HepG2 (cell line): ENCODE measurements around the gene TPRN. TPM values are rescaled to one million over a fixed set of nuclear protein-coding genes. Genes with fewer than 3 reads are reported as not detected.
A peak's percentile ranks its signal among the peaks of the same experiment; 100 is the strongest.

Experiments used
- ATAC-seq: fragments of 200-7000 bp; cut with Tn5 transposase; 3 replicates; pipeline ENCODE4 v1.9.1; 2020; ENCODE audit warnings: mild to moderate bottlenecking, moderate library complexity
- BruUV-seq: library from RNA; stranded (reverse); fragments of 400-500 nt; replicated peaks from 2 replicates; lab custom pipeline; 2021; lab: Mats Ljungman, UMichigan
- CTCF ChIA-PET: fragments of 300-600 bp; formaldehyde crosslinking; extraction: SDS; loops from one replicate; lab custom pipeline; 2021; ENCODE audit warnings: low total read pairs, inconsistent platforms, low intra/inter-chr PET ratio; lab: Yijun Ruan, JAX
- POLR2A ChIA-PET: fragments of 350-600 bp; sonication (Branson Sonifier 250); formaldehyde crosslinking; loops from one replicate; lab custom pipeline; 2020; ENCODE audit warnings: antibody characterized with exemption, inconsistent platforms; lab: Yijun Ruan, JAX
- DNase-seq: peaks from one replicate; pipeline ENCODE4 v3.0.0-alpha.2; 2015; ENCODE audit warnings: low spot score
- FAIRE-seq: peaks from 3 replicates; lab custom pipeline; 2011; peaks lifted over from hg19 to GRCh38; lab: Jason Lieb, UNC
- H2AFZ ChIP-seq: one replicate; pipeline ENCODE4 v1.6.1; 2011; ENCODE audit warnings: low read length, inconsistent platforms
- H3K27ac ChIP-seq: fragments of 300-600 bp; 3 replicates; pipeline ENCODE4 v1.8.0; 2011; ENCODE audit warnings: mixed run types, mild to moderate bottlenecking, mixed read lengths, low read length, inconsistent platforms; ENCODE audit not compliant: insufficient read depth; ENCODE audit errors: extremely low read length
- H3K27me3 ChIP-seq, 2 experiments: fragments of 200-600 bp in 1 of 2; 2 replicates in 1 of 2; 3 replicates in 1 of 2; pipeline versions ENCODE4 v1.6.0 to v1.8.0; 2011; ENCODE audit warnings: low read length in 2 of 2, mild to moderate bottlenecking in 2 of 2, moderate library complexity in 2 of 2, inconsistent platforms in 1 of 2; ENCODE audit not compliant: insufficient read depth in 2 of 2, control insufficient read depth in 1 of 2
- H3K36me3 ChIP-seq, 2 experiments: fragments of 200-600 bp in 1 of 2; replicated peaks in 1 of 2; 2 replicates in 1 of 2; 3 replicates in 1 of 2; pipeline versions ENCODE4 v1.5.1 to v1.8.0; 2011; ENCODE audit warnings: low read length in 2 of 2, inconsistent platforms in 1 of 2; ENCODE audit not compliant: insufficient read depth in 2 of 2, control insufficient read depth in 1 of 2
- H3K4me1 ChIP-seq: 2 replicates; pipeline ENCODE4 v1.5.1; 2012; ENCODE audit warnings: low read length, inconsistent platforms; ENCODE audit not compliant: insufficient read depth
- H3K4me2 ChIP-seq: 2 replicates; pipeline ENCODE4 v1.6.0; 2011; ENCODE audit warnings: low read depth, low read length, inconsistent platforms
- H3K4me3 ChIP-seq, 3 experiments: fragments of 200-600 bp in 1 of 3; sonication (generic), shearing (Covaris generic) in 1 of 3; replicated peaks in 1 of 3; 2 replicates each; pipeline ENCODE4 v1.5.1; 2011 to 2016; ENCODE audit warnings: low read length in 3 of 3, inconsistent platforms in 2 of 3, low read depth in 2 of 3, mild to moderate bottlenecking in 2 of 3, control low read depth in 1 of 3, mixed read lengths in 1 of 3; ENCODE audit not compliant: insufficient read depth in 1 of 3
- H3K79me2 ChIP-seq: one replicate; pipeline ENCODE4 v1.6.1; 2011; ENCODE audit warnings: low read length, inconsistent platforms; ENCODE audit not compliant: insufficient read depth
- H3K9ac ChIP-seq: 2 replicates; pipeline ENCODE4 v1.6.0; 2011; ENCODE audit warnings: mild to moderate bottlenecking, low read depth, low read length, inconsistent platforms; ENCODE audit not compliant: insufficient read depth
- H3K9me3 ChIP-seq: 2 replicates; pipeline ENCODE4 v1.5.1; 2012; ENCODE audit warnings: mild to moderate bottlenecking, low read length
- H4K20me1 ChIP-seq: 2 replicates; pipeline ENCODE4 v1.6.0; 2011; ENCODE audit warnings: inconsistent platforms, mild to moderate bottlenecking, low read length, moderate library complexity; ENCODE audit not compliant: insufficient read depth
- AGO2 ChIP-seq: fragments of 200-400 bp; formaldehyde crosslinking; optimal IDR thresholded peaks from 2 replicates; pipeline ENCODE3; 2017; ENCODE audit warnings: mild to moderate bottlenecking, low read depth, low read length, moderate library complexity
- HIVEP1 ChIP-seq: sonication (generic); formaldehyde crosslinking; IDR thresholded peaks from 2 replicates; pipeline ENCODE4 v1.4.0; 2020; ENCODE audit warnings: mild to moderate bottlenecking, missing genetic modification reagents
- NFIC ChIP-seq: IDR thresholded peaks from 2 replicates; pipeline ENCODE4 v1.6.1; 2012; ENCODE audit warnings: mild to moderate bottlenecking, low read length, inconsistent platforms
- RARG ChIP-seq: sonication (generic); formaldehyde crosslinking; IDR thresholded peaks from 2 replicates; pipeline ENCODE4 v1.4.0; 2020; ENCODE audit warnings: low read depth, mild to moderate bottlenecking, missing genetic modification reagents
- RORA ChIP-seq: sonication (generic); formaldehyde crosslinking; IDR thresholded peaks from 2 replicates; pipeline ENCODE4 v1.5.0; 2020; ENCODE audit warnings: mild to moderate bottlenecking, missing genetic modification reagents, moderate library complexity
- TCF12 ChIP-seq, 2 experiments: fragments of 450-650 bp in 1 of 2; sonication (generic) in 1 of 2; formaldehyde crosslinking in 1 of 2; IDR thresholded peaks; 2 replicates each; pipeline versions ENCODE4 v1.6.1 to v1.8.0; 2017 to 2022; ENCODE audit warnings: antibody characterized with exemption in 1 of 2, mild to moderate bottlenecking in 1 of 2, missing genetic modification reagents in 1 of 2, moderate library complexity in 1 of 2
- THYN1 ChIP-seq: sonication (generic); formaldehyde crosslinking; IDR thresholded peaks from 2 replicates; pipeline ENCODE4 v1.8.1; 2023; ENCODE audit warnings: low read depth, mild to moderate bottlenecking, moderate library complexity, missing genetic modification reagents, borderline replicate concordance
- WIZ ChIP-seq: sonication (generic); formaldehyde crosslinking; IDR thresholded peaks from 2 replicates; pipeline ENCODE4 v1.5.1; 2020; ENCODE audit warnings: mild to moderate bottlenecking, missing genetic modification reagents
- YEATS4 ChIP-seq: sonication (generic); formaldehyde crosslinking; IDR thresholded peaks from 2 replicates; pipeline ENCODE4 v1.4.0; 2020; ENCODE audit warnings: missing genetic modification reagents, borderline replicate concordance
- ZNF234 ChIP-seq: sonication (generic); formaldehyde crosslinking; conservative IDR thresholded peaks from 2 replicates; pipeline ENCODE4 v1.5.1; 2020; ENCODE audit warnings: mild to moderate bottlenecking, missing genetic modification reagents
- ZNF354B ChIP-seq: sonication (generic); formaldehyde crosslinking; IDR thresholded peaks from 2 replicates; pipeline ENCODE4 v1.8.0; 2022; ENCODE audit warnings: mild to moderate bottlenecking, missing genetic modification reagents
- WGBS: methylation state at CpG from one replicate; pipeline ENCODE4 v1.1.6; 2017; ENCODE audit warnings: low lambda C conversion rate; 5-methylcytosine and 5-hydroxymethylcytosine counted together
- in situ Hi-C: cut with HindIII; loops from 2 replicates; pipeline ENCODE4 v1.10.0; 2017; ENCODE audit warnings: low pct_unique_long_range_greater_than_20kb; ENCODE audit not compliant: extremely low pct_ligation_motif_present
- intact Hi-C: fragments of 100-400 bp; cut with micrococcal nuclease; formaldehyde crosslinking; loops from one replicate; pipeline ENCODE4 v1.10.0; 2022; ENCODE audit not compliant: unreplicated experiment
- polyA plus RNA-seq, 8 experiments: library from polyadenylated mRNA; depleted of rRNA in 3 of 8; stranded (reverse) in 7 of 8; unstranded in 1 of 8; fragments of >200 nt; fragmentation: Illumina TruSeq in 4 of 8; extraction: Trizol in 4 of 8; gene quantifications; 2 replicates each; pipeline versions ENCODE4 v1.2.1 to v1.2.3, GENCODE V29; 2011 to 2016; ENCODE audit warnings: low read depth in 4 of 8, missing spikeins in 1 of 8, mixed read lengths in 1 of 8; ENCODE audit not compliant: insufficient read depth in 1 of 8
- total RNA-seq, 5 experiments: library from RNA; depleted of rRNA; stranded (reverse); fragments of >200 nt; fragmentation: Illumina TruSeq; extraction: Trizol; gene quantifications; 2 replicates each; pipeline ENCODE4 v1.2.3, GENCODE V29; 2016; ENCODE audit warnings: low read depth in 1 of 5
- TF ChIP-seq, protein P1 (sequence below): sonication (generic); formaldehyde crosslinking; IDR thresholded peaks from 2 replicates; pipeline ENCODE4 v1.4.0; 2020; ENCODE audit warnings: missing genetic modification reagents, low read depth, mild to moderate bottlenecking, borderline replicate concordance
- TF ChIP-seq, protein P2 (sequence below): sonication (generic); formaldehyde crosslinking; conservative IDR thresholded peaks from 2 replicates; pipeline ENCODE4 v1.8.0; 2022; ENCODE audit warnings: missing genetic modification reagents
- TF ChIP-seq, protein P3 (sequence below), 2 experiments: sonication (generic) in 1 of 2; formaldehyde crosslinking in 1 of 2; IDR thresholded peaks; 2 replicates each; pipeline versions ENCODE4 v1.4.0 to v1.6.1; 2018 to 2020; ENCODE audit warnings: missing genetic modification reagents in 2 of 2, borderline replicate concordance in 1 of 2, low read depth in 1 of 2, mild to moderate bottlenecking in 1 of 2, missing biosample characterization in 1 of 2

Gene TPRN
- total and polyA plus RNA-seq, 2 of the 13 experiments (the other 11 are each of a cell fraction or from before 2014, with no cell fraction given): 10.1 to 19.2 TPM

DNA sequence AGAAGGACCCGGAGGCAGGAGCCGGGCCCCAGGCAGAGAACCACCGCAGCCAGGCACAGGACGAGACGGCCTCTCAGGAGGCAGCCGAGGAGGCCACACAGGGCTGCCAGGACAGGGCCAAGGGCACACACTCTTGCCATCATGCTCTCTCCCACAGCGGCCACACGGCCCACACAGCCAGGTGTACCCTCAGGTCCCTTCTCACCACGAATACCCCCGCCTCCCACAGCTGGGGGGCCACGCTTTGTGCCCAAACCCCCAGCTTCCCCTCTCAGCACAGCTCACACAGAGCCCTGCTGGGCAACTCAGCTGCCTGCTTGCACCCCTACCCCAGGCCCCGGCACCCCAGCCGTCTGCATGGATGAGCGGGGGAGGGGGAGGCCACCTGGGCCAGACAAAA lies 6.8 kb downstream of the TPRN start:
- Histone ChIP-seq H3K36me3 (peaks cover 9 to 14% of the 10 kb centered on the region in 2 experiments; a peak in 3 of 5 replicates), H3K9ac (no peak overlapping the region), H3K4me1 (peaks cover 57% of the 10 kb centered on the region), H3K9me3 (no peaks in the 10 kb centered on the region), H3K4me3 (no peak overlapping the region), H3K79me2 (peaks cover 46% of the 10 kb centered on the region), H3K4me2 (no peak overlapping the region), H3K27me3 (no peaks in the 10 kb centered on the region), H2AFZ (no peak overlapping the region), H4K20me1 (no peaks in the 10 kb centered on the region; the same call in 1 of the 2 replicates), H3K27ac (no peak overlapping the region)
- in situ Hi-C loops: no loop called here
- no peak for ATAC-seq
- intact Hi-C loops: no loop called here
- peak; percentile 28 for TF ChIP-seq AGO2
- TF ChIP-seq, protein P1, sequence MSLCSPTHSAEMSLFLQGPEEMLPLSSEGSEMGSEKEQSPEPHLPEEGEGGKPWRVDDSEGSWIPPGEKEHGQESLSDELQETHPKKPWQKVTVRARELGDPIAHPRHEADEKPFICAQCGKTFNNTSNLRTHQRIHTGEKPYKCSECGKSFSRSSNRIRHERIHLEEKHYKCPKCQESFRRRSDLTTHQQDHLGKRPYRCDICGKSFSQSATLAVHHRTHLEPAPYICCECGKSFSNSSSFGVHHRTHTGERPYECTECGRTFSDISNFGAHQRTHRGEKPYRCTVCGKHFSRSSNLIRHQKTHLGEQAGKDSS (CRISPR knock-in tag): no peak
- BruUV-seq: no TSS peak
- ChIA-PET CTCF (no interaction called here), POLR2A (interaction anchor here (1.9 kb wide), 1 partner anchor 29 kb away, joined by 6 read pairs; no protein-coding TSS in a partner anchor)
- no peak for FAIRE-seq
- WGBS: 100% methylated on average over 7 of the region's 14 CpGs
- no peak for DNase-seq

DNA sequence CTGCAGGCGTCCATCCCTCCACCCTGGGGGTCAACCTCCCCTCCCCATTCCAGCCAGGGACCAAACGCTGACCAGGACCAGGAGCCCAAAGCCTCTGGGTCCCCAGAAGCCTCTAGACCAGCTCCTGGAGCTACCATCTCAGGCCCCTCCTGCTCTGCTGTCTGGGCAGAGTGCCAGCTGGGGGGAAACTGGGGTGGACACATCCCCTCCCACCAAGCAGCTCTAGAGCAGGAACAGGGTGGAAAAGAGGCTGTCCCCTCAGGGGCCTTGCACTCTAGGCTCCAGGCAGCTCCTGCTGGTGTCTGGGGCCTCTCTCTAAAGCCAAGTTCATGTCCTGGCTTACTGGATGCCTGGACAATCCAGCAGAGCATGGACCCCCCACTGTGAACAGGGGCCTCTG lies 7.7 kb downstream of the TPRN start:
- Histone ChIP-seq H3K4me1 (peaks cover 48% of the 10 kb centered on the region), H3K9ac (no peak overlapping the region), H3K4me3 (no peak overlapping the region), H3K27ac (no peak overlapping the region), H3K27me3 (no peaks in the 10 kb centered on the region), H3K36me3 (peaks cover 9 to 14% of the 10 kb centered on the region in 2 experiments; a peak in 3 of 5 replicates), H3K79me2 (peaks cover 40% of the 10 kb centered on the region), H3K4me2 (no peak overlapping the region), H3K9me3 (no peaks in the 10 kb centered on the region), H2AFZ (no peak overlapping the region), H4K20me1 (no peaks in the 10 kb centered on the region; the same call in 1 of the 2 replicates)
- ATAC-seq (no peak), DNase-seq (no peak), FAIRE-seq (no peak)
- in situ Hi-C loops (no loop called here), intact Hi-C loops (no loop called here)
- ChIA-PET CTCF (no interaction called here), POLR2A (interaction anchor here (1.1 to 1.9 kb wide), 2 partner anchors 8 to 30 kb away, joined by 5 to 6 read pairs; partner anchors contain the start of gene TPRN)
- no TSS peak for BruUV-seq
- WGBS: 100% methylated on average over 1 of the region's 2 CpGs
- TF ChIP-seq TCF12 (IDR thresholded peaks at IDR 0.05) (no peak), TCF12 (CRISPR knock-in tag; IDR thresholded peaks at IDR 0.05) (no peak), ZNF234 (CRISPR knock-in tag) (no peak), RORA (CRISPR knock-in tag) (no peak), ZNF354B (no peak), RARG (no peak), NFIC (no peak), YEATS4 (CRISPR knock-in tag) (no peak), HIVEP1 (CRISPR knock-in tag) (no peak), WIZ (CRISPR knock-in tag) (no peak), THYN1 (no peak)
- TF ChIP-seq, protein P2, sequence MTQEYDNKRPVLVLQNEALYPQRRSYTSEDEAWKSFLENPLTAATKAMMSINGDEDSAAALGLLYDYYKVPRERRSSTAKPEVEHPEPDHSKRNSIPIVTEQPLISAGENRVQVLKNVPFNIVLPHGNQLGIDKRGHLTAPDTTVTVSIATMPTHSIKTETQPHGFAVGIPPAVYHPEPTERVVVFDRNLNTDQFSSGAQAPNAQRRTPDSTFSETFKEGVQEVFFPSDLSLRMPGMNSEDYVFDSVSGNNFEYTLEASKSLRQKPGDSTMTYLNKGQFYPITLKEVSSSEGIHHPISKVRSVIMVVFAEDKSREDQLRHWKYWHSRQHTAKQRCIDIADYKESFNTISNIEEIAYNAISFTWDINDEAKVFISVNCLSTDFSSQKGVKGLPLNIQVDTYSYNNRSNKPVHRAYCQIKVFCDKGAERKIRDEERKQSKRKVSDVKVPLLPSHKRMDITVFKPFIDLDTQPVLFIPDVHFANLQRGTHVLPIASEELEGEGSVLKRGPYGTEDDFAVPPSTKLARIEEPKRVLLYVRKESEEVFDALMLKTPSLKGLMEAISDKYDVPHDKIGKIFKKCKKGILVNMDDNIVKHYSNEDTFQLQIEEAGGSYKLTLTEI (CRISPR knock-in tag): no peak
- TF ChIP-seq, protein P3, sequence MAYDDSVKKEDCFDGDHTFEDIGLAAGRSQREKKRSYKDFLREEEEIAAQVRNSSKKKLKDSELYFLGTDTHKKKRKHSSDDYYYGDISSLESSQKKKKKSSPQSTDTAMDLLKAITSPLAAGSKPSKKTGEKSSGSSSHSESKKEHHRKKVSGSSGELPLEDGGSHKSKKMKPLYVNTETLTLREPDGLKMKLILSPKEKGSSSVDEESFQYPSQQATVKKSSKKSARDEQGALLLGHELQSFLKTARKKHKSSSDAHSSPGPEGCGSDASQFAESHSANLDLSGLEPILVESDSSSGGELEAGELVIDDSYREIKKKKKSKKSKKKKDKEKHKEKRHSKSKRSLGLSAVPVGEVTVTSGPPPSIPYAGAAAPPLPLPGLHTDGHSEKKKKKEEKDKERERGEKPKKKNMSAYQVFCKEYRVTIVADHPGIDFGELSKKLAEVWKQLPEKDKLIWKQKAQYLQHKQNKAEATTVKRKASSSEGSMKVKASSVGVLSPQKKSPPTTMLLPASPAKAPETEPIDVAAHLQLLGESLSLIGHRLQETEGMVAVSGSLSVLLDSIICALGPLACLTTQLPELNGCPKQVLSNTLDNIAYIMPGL (CRISPR knock-in tag; IDR thresholded peaks at IDR 0.05; ENCODE audit: borderline replicate concordance in 1 of 2, low read depth in 1 of 2): no peak
